Limb (tissue), 2 donors: ENCODE data around the gene TAP2.

Experiments
- DNase-seq, 2 donors: peaks; one replicate each; pipeline ENCODE4 v3.0.0-alpha.2; 2016; ENCODE audit errors: extremely low spot score in 2 of 2

TAP2 gene

GRCh38 chr6:32792901-32793435 lies 45.6 kb downstream of the TAP2 start:
- no peak for DNase-seq

DNA sequence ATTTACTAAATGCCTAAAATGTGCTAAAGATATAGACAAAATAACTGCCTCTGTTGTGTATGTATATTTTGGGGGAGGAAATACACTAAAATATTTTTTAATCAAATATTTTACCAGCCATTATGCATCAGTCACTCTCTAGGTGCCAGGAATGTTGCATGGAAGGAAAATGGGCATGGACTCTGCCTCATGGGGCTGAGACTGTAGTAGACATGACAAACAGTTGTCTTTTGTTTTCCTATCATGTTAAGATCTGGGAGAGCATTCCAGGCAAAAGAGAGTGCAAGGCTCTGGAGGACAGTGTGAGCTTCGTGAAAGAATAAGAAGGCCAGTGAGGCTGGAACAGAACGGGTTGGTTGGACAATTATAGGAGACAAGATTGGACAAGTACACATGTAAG lies 48.2 kb downstream of the TAP2 start:
- DNase-seq, result no peak
